ENCODE results near the gene CLDN15. TPM values are rescaled to one million over a fixed set of nuclear protein-coding genes. Genes with fewer than 3 reads are reported as not detected.

Gene CLDN15
- polyA plus RNA-seq, 4 donors = 7.6 to 17.3 (median 10.1) TPM

GRCh38 chr7:101244375-101245146, 7.0 kb upstream of the CLDN15 start, which contains the start of gene FIS1:
FIS1 (minus strand) TSS chr7:101245081; CDS start chr7:101245004, 77 bp downstream.
- peak; percentile 78 to 82 (median 80) for DNase-seq (ENCODE audit: low read depth in 4 of 4, low spot score in 3 of 4)

- no peak for DNase-seq (ENCODE audit: low read depth in 4 of 4, low spot score in 3 of 4)
Observed at GRCh38 chr7:101243646-101244374, 6.2 kb upstream of the CLDN15 start.

- no peak for DNase-seq (ENCODE audit: low read depth in 4 of 4, low spot score in 3 of 4)
Observed at GRCh38 chr7:101241443-101242349, 4.1 kb upstream of the CLDN15 start.

GRCh38 chr7:101241015-101241363, 3.4 kb upstream of the CLDN15 start:
- no peak for DNase-seq (ENCODE audit: low read depth in 4 of 4, low spot score in 3 of 4)

- no peak for DNase-seq (ENCODE audit: low read depth in 4 of 4, low spot score in 3 of 4)
Observed at GRCh38 chr7:101240226-101241014, 2.8 kb upstream of the CLDN15 start.

- DNase-seq (ENCODE audit: low read depth in 4 of 4, low spot score in 3 of 4) = no peak
Observed at GRCh38 chr7:101239951-101240220, 2.3 kb upstream of the CLDN15 start.

- no peak for DNase-seq (ENCODE audit: low read depth in 4 of 4, low spot score in 3 of 4)
Observed at GRCh38 chr7:101239191-101239950, 1.8 kb upstream of the CLDN15 start.

- no peak for DNase-seq (ENCODE audit: low read depth in 4 of 4, low spot score in 3 of 4)
Observed at GRCh38 chr7:101238226-101239182, 902 bp upstream of the CLDN15 start.

GRCh38 chr7:101236292-101236835, 1.2 kb downstream of the CLDN15 start:
- no peak for DNase-seq (ENCODE audit: low read depth in 4 of 4, low spot score in 3 of 4)

GRCh38 chr7:101235522-101235921, 2.1 kb downstream of the CLDN15 start:
- no peak for DNase-seq (ENCODE audit: low read depth in 4 of 4, low spot score in 3 of 4)

- DNase-seq (ENCODE audit: low read depth in 4 of 4, low spot score in 3 of 4) = no peak
Observed at GRCh38 chr7:101235050-101235449, 2.6 kb downstream of the CLDN15 start.

- DNase-seq (ENCODE audit: low read depth in 4 of 4, low spot score in 3 of 4) = no peak
Observed at GRCh38 chr7:101234636-101235035, 3.0 kb downstream of the CLDN15 start.

- no peak for DNase-seq (ENCODE audit: low read depth in 4 of 4, low spot score in 3 of 4)
Observed at GRCh38 chr7:101233907-101234547, 3.6 kb downstream of the CLDN15 start.

GRCh38 chr7:101232141-101232850, 5.3 kb downstream of the CLDN15 start:
- no peak for DNase-seq (ENCODE audit: low read depth in 4 of 4, low spot score in 3 of 4)

- DNase-seq (ENCODE audit: low read depth in 4 of 4, low spot score in 3 of 4) = no peak
Observed at GRCh38 chr7:101231644-101232043, 6.0 kb downstream of the CLDN15 start.

GRCh38 chr7:101226721-101227120, 10.9 kb downstream of the CLDN15 start:
- no peak for DNase-seq (ENCODE audit: low read depth in 4 of 4, low spot score in 3 of 4)

GRCh38 chr7:101225650-101226049, 12.0 kb downstream of the CLDN15 start:
- DNase-seq (ENCODE audit: low read depth in 4 of 4, low spot score in 3 of 4) = no peak
